SK-N-MC (cell line): Measurements from ENCODE around the gene DSE.

ENCODE experiments used
- EZH2 ChIP-seq: fragments of 200-600 bp; sonication (generic); IDR thresholded peaks from one replicate; pipeline ENCODE4 v1.6.1; 2017; ENCODE audit warnings: antibody characterized with exemption
- POLR2AphosphoS5 ChIP-seq: IDR thresholded peaks from 2 replicates; pipeline ENCODE4 v1.6.1; 2012; ENCODE audit warnings: mild to moderate bottlenecking, low read depth, low read length, borderline replicate concordance

DNA sequence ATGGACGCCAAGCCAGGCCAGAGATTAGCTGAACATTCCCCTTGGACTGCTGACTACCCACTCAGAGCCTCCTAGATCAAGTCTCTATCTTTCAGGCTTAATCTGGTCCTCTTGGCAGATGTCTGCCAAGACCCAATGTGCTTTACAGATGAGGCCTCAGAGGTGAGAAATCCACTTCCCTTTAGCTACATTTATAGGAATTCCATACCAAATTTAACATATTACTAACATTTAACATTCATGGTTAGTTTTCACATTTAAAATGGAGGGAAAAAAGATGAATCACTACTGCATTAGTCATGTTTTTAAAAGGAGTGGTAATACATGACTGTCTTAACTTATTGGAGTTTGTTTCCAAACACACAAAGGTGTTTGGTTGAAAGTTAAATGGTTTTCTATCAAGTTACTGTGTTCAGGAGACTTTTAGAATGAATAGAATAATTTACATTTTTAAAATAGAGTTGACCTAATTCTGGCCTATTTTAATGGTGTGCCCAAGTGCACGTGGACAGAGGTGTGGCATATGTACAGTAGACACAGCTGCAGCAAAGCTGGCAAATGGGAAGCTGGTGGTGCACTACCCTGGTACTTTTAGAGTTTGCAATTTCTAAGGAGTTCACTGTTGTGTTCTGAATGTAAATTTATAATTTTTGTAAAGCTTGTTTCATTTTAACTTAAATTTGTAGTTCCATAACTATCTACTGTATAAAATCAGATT lies 48.5 kb downstream of the DSE start:
- TF ChIP-seq EZH2 (no peak), POLR2AphosphoS5 (no peak)
